ENCODE measurements around the gene LYZL6. TPM values are rescaled to one million over a fixed set of nuclear protein-coding genes. Genes with fewer than 3 reads are reported as not detected.

Gene LYZL6
- total RNA-seq, 3 donors from 2014 or later (not counting 1 experiment from before 2014, with no cell fraction given): not detected

GRCh38 chr17:35984140-35984539 lies 40.6 kb upstream of the LYZL6 start:
- no peak overlapping the region for H3K27ac Mint-ChIP-seq
- no peak for ATAC-seq
- intact Hi-C loops (cut with micrococcal nuclease): no loop called here

GRCh38 chr17:35982409-35983191 lies 39.1 kb upstream of the LYZL6 start:
- Histone ChIP-seq H3K9me3 (ENCODE audit: control insufficient read depth, insufficient read depth, low read length) (no peaks in the 10 kb centered on the region), H3K27ac (ENCODE audit: low read length) (no peak overlapping the region), H3K4me3 (ENCODE audit: low read length) (no peak overlapping the region), H3K4me1 (ENCODE audit: control insufficient read depth, insufficient read depth, low read length) (peaks cover 11% of the 10 kb centered on the region), H3K36me3 (ENCODE audit: control insufficient read depth, insufficient read depth, low read length) (no peaks in the 10 kb centered on the region), H3K27me3 (ENCODE audit: control insufficient read depth, insufficient read depth, low read length) (no peaks in the 10 kb centered on the region)
- H3K9me3 Mint-ChIP-seq: no peaks in the 10 kb centered on the region
- 40% methylated on average over 2 of the region's 3 CpGs for WGBS (ENCODE audit: insufficient coverage)
- H3K36me3 Mint-ChIP-seq: no peaks in the 10 kb centered on the region
- no peak for TF ChIP-seq CTCF (IDR thresholded peaks at IDR 0.05)
- peaks cover 25 to 56% of the 10 kb centered on the region in 2 donors for H3K4me1 Mint-ChIP-seq
- ATAC-seq (peak in 1 of 3 donors; percentile 9), DNase-seq (no peak)
- peak overlapping the region in 1 of 2 donors; percentile 47 for H3K27ac Mint-ChIP-seq
- H3K27me3 Mint-ChIP-seq (ENCODE audit: low read depth in 2 of 2): no peaks in the 10 kb centered on the region
- intact Hi-C loops (cut with micrococcal nuclease): no loop called here
- no peak overlapping the region for H3K4me3 Mint-ChIP-seq

More at GRCh38 chr17:35984140-35984539, 40.6 kb upstream of the LYZL6 start:
- 96% methylated on average over 6 of the region's 6 CpGs for WGBS (ENCODE audit: insufficient coverage)
- no peak for DNase-seq
- Histone ChIP-seq H3K4me1 (ENCODE audit: control insufficient read depth, insufficient read depth, low read length) (peaks cover 11% of the 10 kb centered on the region), H3K36me3 (ENCODE audit: control insufficient read depth, insufficient read depth, low read length) (no peaks in the 10 kb centered on the region), H3K4me3 (ENCODE audit: low read length) (no peak overlapping the region), H3K9me3 (ENCODE audit: control insufficient read depth, insufficient read depth, low read length) (no peaks in the 10 kb centered on the region), H3K27me3 (ENCODE audit: control insufficient read depth, insufficient read depth, low read length) (no peaks in the 10 kb centered on the region), H3K27ac (ENCODE audit: low read length) (no peak overlapping the region)
- Mint-ChIP-seq H3K4me1 (peaks cover 15 to 46% of the 10 kb centered on the region in 2 donors), H3K4me3 (no peak overlapping the region), H3K36me3 (no peaks in the 10 kb centered on the region), H3K9me3 (no peaks in the 10 kb centered on the region), H3K27me3 (ENCODE audit: low read depth in 2 of 2) (no peaks in the 10 kb centered on the region)
- TF ChIP-seq CTCF (IDR thresholded peaks at IDR 0.05): no peak

GRCh38 chr17:35981908-35982330 lies 38.4 kb upstream of the LYZL6 start:
- peak in 2 of 3 donors; percentile 38 to 62 for ATAC-seq

More at GRCh38 chr17:35981908-35982330, 38.4 kb upstream of the LYZL6 start:
- Histone ChIP-seq H3K27me3 (ENCODE audit: control insufficient read depth, insufficient read depth, low read length) (no peaks in the 10 kb centered on the region), H3K36me3 (ENCODE audit: control insufficient read depth, insufficient read depth, low read length) (no peaks in the 10 kb centered on the region), H3K27ac (ENCODE audit: low read length) (no peak overlapping the region), H3K9me3 (ENCODE audit: control insufficient read depth, insufficient read depth, low read length) (no peaks in the 10 kb centered on the region), H3K4me1 (ENCODE audit: control insufficient read depth, insufficient read depth, low read length) (peaks cover 11% of the 10 kb centered on the region), H3K4me3 (ENCODE audit: low read length) (no peak overlapping the region)
- Mint-ChIP-seq H3K4me1 (peaks cover 25 to 61% of the 10 kb centered on the region in 2 donors), H3K27ac (peak overlapping the region in 1 of 2 donors; percentile 47), H3K9me3 (no peaks in the 10 kb centered on the region), H3K36me3 (no peaks in the 10 kb centered on the region), H3K4me3 (no peak overlapping the region), H3K27me3 (ENCODE audit: low read depth in 2 of 2) (no peaks in the 10 kb centered on the region)
- TF ChIP-seq CTCF (IDR thresholded peaks at IDR 0.05): peak; percentile 13
- DNase-seq: peak in 1 of 2 donors; percentile 30
- WGBS (ENCODE audit: insufficient coverage): 74% methylated on average over 4 of the region's 4 CpGs
- intact Hi-C loops (cut with micrococcal nuclease): no loop called here
